ENCODE data around the gene CITED2. TPM values are rescaled to one million over a fixed set of nuclear protein-coding genes. Genes with fewer than 3 reads are reported as not detected.
"Not testable (repeated sequence)": the region's sequence is repeated elsewhere in the genome, so short reads cannot be mapped to it uniquely, and the experiment has no call there.

Gene CITED2, protein sequence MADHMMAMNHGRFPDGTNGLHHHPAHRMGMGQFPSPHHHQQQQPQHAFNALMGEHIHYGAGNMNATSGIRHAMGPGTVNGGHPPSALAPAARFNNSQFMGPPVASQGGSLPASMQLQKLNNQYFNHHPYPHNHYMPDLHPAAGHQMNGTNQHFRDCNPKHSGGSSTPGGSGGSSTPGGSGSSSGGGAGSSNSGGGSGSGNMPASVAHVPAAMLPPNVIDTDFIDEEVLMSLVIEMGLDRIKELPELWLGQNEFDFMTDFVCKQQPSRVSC
- 19.3 and 19.5 TPM in 2 replicates for total RNA-seq (2014; rRNA removed; shearing (Covaris generic))

DNA sequence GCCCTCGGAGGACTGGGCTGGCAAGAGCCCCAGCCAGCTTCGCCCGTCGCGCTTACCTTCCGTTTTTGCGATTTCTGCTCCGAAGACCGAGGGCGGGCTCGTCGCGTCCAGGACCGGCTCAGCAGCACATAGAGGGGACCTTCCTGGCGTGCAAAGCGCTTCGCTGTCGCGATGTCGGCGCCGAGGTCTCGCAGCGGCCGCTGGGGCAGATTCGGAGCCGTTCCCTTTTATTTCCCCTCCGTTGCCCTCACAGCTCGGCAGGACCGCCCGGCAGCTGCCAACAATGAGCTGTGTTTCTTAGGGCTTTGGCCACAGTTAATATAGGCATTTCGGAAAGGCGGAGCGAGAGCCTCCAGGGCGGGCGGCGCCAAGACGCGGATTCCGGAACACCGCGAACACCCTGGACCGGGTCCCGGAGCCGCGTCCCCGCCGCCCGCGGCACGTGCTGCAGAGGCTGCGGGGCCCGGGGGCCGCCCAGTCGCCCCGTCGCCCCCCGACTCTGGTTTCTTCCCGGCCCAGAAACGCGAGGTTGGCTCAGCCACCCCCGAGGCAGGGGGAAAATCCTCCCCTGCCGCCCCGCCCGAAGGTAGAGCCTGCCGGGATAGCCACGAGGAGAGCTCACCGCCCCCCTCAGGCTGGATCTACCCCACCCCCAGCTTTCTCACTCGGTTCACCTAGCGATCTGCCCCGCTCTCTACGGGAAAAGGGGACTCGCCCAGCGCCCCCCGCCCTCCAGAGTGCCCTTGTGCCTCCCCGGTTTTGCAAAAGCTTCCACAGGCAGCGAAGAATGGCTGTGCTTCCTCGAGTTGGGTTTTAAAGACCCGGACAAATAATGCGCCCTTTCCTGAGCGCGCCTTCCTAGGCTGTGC lies at the start of gene CITED2:
CITED2 (minus strand) TSS at position 292 of the 869 bp plus-strand sequence. CDS start 704 bp downstream, outside the sequence.
- DNase-seq (ENCODE audit: low read depth): peak; percentile 94

DNA sequence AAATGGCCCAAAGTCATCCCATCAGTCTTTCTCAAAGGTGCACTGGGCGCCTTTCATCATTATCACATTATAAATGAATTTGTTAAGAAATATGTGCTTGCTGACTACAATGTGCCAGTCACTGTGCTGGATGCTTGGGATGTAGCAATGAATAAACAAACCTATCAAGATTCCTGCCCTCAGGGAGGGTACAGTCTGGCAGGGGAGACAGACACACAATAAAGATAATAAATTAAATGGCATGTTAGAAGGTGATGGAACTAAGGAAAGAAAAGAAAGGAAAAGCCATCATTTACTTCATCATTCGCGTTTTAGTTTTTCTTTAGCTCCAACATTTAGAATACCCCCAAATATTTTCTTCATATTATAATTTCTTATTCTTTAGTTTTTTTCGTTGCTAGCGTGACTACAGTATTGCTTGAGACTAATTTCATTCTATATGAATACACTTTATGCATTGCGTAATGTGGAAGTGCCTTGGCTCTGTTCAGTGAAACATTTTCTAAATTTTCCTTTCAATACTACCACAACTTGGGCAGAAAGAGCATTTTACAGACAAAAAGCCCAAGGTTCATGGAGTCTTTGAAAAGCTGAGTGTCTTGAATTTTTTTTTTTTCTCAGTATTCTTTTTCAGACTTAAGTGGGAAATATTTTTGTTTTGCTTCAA lies 48.7 kb upstream of the CITED2 start:
- no peak for DNase-seq (ENCODE audit: low read depth)

DNA sequence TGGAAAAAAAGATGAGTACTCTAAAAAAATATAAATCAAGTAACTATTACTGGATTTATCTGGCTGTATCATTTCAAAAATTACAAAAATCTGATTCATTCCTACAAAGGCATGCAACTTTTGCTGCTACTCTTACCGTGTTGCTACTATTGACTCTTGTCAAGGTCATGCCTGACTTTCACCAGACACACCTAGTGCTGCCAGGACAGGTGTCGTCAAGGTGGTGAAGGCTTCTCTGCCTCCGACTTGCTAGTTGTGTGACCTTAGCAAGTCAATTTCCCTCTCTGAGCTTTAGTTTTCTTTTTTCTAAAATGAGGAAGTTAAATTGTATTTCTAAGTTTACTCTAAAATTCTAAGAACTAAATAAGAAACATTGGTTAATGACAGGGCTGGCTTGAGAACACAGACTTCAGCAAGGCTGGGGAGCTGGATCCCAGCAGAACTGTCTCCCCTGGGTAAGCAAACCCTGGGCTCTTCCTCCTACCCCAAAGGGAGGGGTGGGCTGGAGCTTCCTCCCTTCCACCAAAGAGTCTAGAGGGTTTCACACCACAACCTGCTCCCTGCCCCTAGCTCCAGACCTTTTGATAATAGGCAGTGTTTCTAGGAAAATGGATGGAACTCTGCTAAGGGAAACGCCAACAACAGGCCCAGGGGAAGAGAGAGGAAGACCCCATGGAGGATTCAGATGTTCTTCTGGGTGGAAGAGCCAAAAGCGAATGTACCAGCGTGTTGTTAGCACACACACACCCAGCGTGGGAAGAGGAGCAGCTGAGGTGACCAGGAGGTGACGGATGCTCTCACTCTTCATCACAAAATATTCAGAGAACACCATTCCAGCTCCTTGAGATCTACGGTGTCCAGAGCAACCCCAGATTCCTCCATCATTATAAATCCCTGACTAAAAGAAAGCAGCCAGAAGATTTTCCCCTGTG lies 47.9 kb upstream of the CITED2 start:
- no peak for DNase-seq (ENCODE audit: low read depth)

DNA sequence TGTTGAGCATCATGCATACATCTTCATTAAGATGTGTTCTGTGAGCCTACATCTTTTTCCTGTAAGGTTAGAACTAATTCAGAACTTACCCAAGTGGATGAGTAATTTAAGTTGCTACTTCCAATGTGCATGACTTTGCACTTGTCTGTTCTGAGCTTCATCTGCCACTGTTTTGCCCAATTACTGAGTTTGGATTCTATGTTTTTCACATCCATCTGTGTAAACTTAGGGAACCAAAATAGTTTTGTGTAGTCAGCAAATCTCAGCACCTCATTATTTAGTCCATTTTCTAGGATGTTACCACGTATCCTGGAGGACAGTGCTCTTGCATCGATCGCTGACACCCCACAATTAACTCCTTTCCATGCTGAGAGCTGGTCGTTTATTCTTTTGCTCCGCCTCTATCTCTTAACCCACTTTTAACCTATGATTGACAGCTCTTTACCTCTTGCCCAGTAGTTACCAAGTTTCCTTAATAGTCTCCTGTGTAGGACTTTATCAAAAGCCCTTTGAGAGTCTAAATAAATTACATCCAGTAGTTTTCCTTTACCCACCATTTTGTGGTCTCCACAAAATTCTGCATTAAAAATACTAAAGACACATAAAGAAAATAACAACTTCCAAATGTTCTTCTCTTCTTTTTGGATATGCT lies 44.2 kb upstream of the CITED2 start:
- no peak for DNase-seq (ENCODE audit: low read depth)

DNA sequence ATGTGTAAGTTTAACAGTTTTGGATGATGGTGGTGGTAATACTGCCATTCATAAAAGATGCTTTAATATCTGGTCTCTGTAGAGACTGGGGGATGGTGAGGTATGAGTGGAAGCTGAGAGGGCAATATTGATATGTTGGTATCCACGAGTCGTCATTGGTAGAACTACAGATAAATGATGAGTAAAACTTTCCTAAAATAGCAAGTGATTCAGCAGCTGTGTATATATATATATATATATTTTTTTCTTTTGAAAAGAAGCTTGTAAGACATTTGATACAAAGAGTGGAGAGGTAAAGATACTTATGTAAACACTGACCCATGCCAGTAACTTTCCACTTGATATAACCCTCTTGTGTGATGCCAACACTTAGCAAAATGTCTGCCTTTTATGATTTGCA lies 41.7 kb upstream of the CITED2 start:
- DNase-seq (ENCODE audit: low read depth): no peak

DNA sequence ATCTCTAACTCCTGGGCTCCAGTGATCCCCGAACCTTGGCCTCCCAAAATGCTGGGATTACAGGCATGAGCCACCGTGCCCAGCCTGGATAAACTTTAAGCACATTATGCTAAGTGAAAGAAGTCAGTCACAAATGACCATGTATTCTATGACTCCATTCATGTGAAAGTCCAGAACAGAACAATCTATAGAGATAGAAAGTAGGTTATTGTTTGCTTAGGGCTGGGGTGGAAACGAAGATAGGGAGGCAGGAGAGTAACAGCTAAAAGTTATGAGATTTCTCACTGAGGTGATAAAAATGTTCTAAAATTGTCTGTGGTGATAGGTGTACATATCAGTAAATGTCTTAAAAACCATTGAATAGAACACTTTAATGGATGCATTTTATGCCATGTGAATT lies 40.9 kb upstream of the CITED2 start:
- no peak for DNase-seq (ENCODE audit: low read depth)

DNA sequence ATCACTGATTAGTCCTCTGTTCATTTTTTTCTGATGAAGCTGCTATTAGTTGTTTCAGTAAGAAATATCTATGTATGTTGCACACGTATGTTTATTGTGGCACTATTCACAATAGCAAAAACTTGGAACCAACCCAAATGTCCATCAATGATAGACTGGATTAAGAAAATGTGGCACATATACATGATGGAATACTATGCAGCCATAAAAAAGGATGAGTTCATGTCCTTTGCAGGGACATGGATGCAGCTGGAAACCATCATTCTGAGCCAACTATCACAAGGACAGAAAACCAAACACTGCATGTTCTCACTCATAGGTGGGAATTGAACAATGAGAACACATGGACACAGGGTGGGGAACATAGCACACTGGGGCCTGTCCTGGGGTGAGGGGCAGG lies 37.7 kb upstream of the CITED2 start:
- DNase-seq (ENCODE audit: low read depth): not testable (repeated sequence)

DNA sequence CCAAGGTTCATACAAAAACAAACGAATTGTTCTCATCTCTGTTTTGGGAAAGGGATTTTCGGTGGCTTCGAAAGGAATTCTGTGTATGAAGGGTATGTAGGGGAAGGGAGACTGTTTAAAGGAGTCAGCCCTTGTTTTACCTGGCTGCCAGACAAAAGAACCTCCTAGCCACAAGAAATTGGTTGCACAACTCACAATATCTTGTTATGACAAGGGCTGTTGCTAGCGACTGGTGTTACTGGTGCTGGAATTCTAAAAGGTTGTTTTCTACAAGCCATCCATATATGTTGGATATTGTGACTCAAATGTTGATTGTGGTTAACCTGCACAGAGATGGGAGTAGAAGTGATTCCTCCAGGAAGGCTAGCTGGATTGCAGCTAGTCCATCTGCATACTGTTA lies 34.6 kb upstream of the CITED2 start:
- peak; percentile 62 for DNase-seq (ENCODE audit: low read depth)

DNA sequence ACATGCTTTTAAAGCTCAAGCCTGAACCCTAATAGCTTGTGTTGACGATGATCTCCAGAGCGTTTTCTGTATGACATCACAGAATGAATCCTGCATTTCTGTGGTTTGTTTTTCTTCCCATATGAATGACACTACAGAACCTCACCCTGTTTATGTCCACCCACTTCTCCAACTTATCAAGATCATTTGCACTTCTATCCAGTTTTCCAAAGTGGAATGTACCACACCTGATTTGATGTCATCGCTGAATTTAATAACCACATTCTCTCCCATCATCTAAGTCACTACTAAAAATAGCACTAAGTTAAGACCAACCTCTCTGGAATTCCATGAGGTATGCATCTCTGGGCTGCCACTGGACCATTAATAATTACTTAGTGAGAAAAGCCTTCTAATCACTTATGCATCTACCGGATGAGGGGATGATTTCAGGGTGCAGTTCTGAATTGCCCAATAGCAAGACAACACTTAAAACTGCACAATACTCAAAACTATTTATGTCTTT lies 33.3 kb upstream of the CITED2 start:
- peak; percentile 74 for DNase-seq (ENCODE audit: low read depth)

DNA sequence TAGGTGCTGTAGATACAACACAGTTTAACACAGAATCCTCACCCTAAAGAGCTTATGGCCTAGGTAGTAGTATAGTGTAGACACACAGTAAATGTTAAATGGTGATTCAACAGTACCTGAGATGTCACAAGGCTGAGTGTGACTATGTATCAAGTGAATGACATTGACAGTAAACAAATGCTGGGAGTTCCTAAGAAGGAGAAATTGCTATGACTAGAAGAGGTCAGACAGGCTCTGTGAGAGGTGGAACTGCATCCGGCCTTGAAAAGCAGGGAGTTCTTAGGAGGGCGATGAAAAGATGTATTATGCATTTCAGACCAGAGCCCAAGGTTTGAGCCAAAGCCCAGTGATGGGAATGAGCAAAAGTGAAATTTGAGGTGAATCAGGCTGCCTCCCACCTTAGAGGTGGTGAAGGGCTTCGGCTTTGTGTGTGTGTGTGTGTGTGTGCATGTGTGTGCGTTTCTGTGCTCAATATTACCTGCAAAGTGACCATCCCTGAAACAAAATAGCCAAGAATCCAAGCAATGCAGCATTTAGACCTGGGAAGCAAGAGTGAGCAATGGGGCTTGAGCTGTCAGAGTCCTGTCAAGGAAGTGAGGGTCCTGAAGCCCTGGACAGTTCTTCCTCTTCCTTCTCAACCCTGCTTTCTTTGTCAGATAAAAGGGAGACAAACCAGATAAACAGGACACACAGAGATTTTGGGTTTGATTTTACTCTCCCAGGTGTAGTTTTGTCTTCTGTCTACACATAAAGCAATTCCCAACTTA lies 32.3 kb upstream of the CITED2 start:
- DNase-seq (ENCODE audit: low read depth): no peak

DNA sequence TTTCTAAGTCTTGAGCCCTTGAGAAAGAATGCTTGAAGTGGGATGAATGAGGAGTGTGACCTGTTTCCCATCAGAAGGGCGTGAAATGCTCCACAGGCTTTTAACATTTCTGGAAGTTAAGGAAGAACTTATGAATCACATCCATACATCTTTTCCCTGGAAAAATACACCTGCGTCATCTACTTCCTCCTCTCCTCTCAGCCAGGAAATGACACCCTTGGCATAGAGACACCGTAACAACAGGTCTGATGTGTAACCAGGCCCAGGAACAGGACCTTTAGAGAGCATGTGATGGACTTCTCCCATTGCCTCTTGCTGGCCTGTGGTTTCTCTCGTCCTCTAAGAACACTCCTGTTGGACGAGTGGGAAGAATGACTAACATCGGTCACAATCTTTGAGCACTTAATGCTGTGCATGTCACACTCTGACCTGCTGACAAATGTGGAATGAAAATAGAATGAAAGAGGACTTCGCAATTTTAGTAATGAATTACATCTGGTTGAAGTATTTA lies 28.5 kb upstream of the CITED2 start:
- DNase-seq (ENCODE audit: low read depth): peak; percentile 19

DNA sequence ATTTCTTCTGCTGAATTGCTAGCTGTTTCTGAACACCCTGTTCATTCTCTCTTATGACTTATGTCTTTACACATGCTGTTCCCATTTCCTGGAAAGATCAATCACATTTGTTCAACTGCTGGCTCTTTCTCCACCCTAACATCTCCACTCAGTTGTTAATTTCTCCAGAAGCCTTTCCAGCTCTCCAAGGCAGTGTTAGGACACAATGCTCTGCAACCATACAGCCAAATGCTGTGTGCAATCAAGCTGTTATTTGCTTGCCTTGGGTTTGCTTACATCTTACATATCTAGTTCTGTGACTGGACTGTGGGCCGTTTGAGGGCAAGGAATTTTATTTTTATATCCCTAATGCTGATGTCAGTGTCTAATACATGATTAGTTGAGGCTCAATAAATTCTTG lies 24.2 kb upstream of the CITED2 start:
- no peak for DNase-seq (ENCODE audit: low read depth)

DNA sequence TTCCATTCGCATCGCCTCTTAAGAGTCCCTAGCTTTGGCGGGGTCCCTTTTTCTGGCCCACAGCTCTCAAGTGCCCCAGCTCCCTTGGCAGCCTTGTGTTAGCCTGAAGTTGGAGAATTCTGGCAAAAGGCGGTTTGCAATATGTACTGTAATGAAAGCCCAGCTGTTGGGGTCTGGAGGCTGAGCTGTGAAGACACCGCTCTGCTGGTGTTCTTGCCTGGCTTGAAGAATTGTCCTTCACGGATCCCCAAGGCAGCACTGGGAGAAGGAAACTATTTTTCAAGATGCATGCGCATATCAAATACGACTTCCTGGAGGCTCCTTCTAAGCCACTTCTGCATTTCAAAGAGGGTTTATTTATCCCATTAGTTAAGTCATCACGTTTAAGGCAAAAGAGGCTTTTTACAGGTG lies 21.4 kb upstream of the CITED2 start:
- no peak for DNase-seq (ENCODE audit: low read depth)

DNA sequence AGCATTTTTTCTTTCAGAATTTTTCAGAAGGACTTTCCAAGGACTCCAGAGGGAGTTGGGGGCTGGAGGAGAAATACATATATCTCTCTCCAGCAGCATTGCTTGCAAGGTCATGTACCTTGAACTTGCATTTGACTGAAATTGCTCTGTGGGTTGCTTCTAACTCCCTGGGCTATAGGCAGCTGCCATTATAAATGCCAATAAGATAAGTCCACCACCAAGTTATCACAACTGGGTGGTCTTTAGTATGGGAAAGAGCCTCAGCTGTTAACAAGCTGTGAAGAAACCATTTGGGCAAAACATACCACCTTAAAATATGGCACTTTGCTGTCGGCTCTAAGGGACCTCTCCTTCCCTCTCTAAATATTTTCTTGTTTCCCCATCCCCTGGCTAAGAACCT lies 20.9 kb upstream of the CITED2 start:
- no peak for DNase-seq (ENCODE audit: low read depth)

DNA sequence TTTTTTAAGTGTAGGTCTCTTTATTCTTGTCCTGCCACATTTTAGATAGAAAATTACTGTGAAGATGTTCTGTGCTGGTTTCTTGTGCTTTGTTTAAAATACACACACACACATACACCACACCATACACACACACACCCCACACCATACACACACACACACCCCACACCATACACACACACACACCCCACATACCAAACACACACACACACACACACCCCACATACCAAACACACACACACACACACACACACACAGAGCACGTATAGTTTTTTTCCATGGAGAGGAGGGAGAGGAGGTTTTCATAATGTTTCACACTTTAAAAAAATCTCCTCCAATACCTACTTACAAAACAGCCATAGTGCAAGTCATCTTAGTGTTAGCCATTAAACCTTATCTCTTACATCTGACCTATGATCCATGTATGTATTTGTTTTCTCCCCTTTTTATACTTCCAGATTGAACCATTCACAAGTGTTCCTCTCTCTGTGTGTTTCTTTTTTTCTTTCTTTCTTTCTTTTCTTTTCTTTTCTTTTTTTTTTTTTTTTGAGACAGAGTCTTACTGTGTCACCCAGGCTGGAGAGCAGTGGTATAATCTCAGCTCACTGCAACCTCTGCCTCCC lies 19.7 kb upstream of the CITED2 start:
- DNase-seq (ENCODE audit: low read depth): no peak

DNA sequence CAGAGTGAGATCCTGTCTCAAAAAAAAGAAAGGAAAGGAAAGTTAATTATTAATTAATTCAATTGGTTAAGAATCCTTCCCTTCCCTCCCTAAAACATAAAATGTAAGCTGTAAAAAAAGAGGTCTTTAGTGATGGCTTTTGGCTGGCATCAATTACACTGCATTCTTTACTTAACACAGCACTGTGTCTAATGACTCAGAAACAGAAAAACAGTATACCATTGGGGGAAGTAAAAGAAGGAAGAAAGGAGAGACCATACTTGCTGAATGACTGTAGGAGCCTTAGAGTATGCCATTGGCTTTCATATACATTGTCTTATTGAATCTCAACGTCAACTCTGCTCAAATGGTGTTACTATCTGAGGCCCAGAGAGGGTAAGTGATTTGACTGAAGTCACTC lies 18.3 kb upstream of the CITED2 start:
- no peak for DNase-seq (ENCODE audit: low read depth)

DNA sequence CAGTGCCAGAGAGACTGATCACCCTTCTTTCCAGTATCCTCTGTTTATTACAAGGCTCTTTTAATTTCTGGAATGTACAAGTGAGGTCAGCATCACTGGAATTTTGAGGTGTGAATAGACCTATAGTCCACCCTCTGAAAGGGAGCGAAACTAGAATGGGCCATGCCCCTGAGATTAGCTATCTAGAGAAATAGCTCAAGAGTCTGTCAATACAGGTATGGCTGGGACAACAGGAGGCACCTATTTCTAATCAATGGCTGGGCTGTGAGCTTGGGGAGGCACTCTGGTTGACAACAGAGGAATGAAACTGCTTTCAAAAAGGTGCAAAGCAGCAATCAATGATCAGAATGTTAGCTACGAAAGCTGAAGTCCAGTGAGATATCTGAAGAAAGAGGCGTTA lies 17.3 kb upstream of the CITED2 start:
- DNase-seq (ENCODE audit: low read depth): no peak

DNA sequence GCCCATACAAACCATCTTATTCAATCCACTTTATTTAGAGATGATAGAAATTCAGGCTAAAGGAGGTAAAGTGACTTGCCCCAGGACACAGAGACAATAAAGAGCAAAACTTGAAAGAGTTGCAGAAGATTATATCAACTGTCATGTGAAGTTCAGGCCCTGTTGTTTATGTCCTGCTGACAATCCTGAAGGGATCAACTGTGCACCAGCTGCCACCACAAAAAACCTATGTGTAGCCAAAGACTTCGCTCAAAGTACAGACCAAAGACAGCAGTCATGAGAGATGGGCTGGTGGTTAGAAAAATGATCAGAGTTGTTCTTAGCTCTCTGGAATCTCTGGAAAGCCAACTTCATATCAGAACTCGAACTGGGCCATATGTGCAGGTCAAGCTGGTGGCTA lies 16.0 kb upstream of the CITED2 start:
- DNase-seq (ENCODE audit: low read depth): no peak

DNA sequence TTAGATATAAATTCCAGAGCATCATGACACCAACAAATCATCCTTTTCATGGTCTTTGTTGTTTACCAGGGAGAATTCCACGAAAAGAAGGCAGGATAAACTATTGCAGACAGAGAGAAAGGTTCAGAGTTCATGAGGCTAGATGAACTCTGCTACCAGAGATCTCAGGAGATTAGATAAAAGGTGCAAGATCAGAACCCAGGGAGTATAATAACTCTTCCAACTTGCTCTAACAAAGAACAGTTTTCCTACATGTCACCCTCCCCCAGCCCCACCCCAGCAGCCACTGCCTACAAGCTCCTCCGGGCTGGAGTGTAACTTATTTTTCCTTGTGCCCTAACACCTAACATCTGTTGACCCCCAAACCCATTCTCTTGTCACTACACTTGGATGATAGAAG lies 13.9 kb upstream of the CITED2 start:
- no peak for DNase-seq (ENCODE audit: low read depth)

Data from Daoy (cell line).